Stimulated activated CD8-positive, alpha-beta memory T cell treated with anti-CD3 and anti-CD28 coated beads, Interleukin-4, amount 100 ng/mL, for 1 hour (primary cell): Measurements from ENCODE around the gene UMODL1.
"Not testable (repeated sequence)": the region's sequence is repeated elsewhere in the genome, so short reads cannot be mapped to it uniquely, and the experiment has no call there.

ENCODE experiments used
- DNase-seq, 2 donors: peaks; one replicate each; pipeline ENCODE4 v3.0.0-alpha.2; 2020; ENCODE audit warnings: low read depth in 2 of 2, low spot score in 1 of 2

The UMODL1 gene

GRCh38 chr21:42060166-42060565 is 11.0 kb upstream of the UMODL1 start:
- no peak for DNase-seq

- no peak for DNase-seq
These were observed 9.7 kb upstream of the UMODL1 start for GRCh38 chr21:42061195-42061985.

GRCh38 chr21:42061986-42062235 is 9.2 kb upstream of the UMODL1 start:
- DNase-seq: no peak

- DNase-seq: peak; percentile 47 to 75
These were observed 8.7 kb upstream of the UMODL1 start for GRCh38 chr21:42062236-42063022.

- DNase-seq: no peak
These were observed 7.9 kb upstream of the UMODL1 start for GRCh38 chr21:42063191-42063570.

- DNase-seq: no peak
These were observed 7.3 kb upstream of the UMODL1 start for GRCh38 chr21:42063571-42064521.

- DNase-seq: no peak
These were observed 4.6 kb upstream of the UMODL1 start for GRCh38 chr21:42066521-42066920.

- no peak for DNase-seq
These were observed 3.4 kb upstream of the UMODL1 start for GRCh38 chr21:42067531-42068255.

- DNase-seq: no peak
These were observed 2.9 kb upstream of the UMODL1 start for GRCh38 chr21:42068256-42068545.

GRCh38 chr21:42068592-42068991 is 2.5 kb upstream of the UMODL1 start:
- DNase-seq: no peak

GRCh38 chr21:42069327-42069726 is 1.8 kb upstream of the UMODL1 start:
- DNase-seq: no peak

GRCh38 chr21:42069843-42070242 is 1.3 kb upstream of the UMODL1 start:
- no peak for DNase-seq

GRCh38 chr21:42073145-42074099 is 2.3 kb downstream of the UMODL1 start:
- no peak for DNase-seq

GRCh38 chr21:42075686-42076471 is 4.8 kb downstream of the UMODL1 start:
- no peak for DNase-seq

- DNase-seq: not testable (repeated sequence)
These were observed 6.6 kb downstream of the UMODL1 start for GRCh38 chr21:42077685-42078238.

- DNase-seq: not testable (repeated sequence)
These were observed 7.3 kb downstream of the UMODL1 start for GRCh38 chr21:42078247-42079007.

- DNase-seq: no peak
These were observed 8.2 kb downstream of the UMODL1 start for GRCh38 chr21:42079008-42079938.
